CD4-positive, CD25-positive, alpha-beta regulatory T cell (primary cell): ENCODE data around the gene HTRA3. TPM values are rescaled to one million over a fixed set of nuclear protein-coding genes. Genes with fewer than 3 reads are reported as not detected.

Source experiments
- ATAC-seq, 2 donors: fragments of 150-1000 bp; cut with Tn5 transposase; one replicate each; pipeline ENCODE4 v1.10.0; 2021; ENCODE audit warnings: low read depth in 2 of 2, moderate number of reproducible peaks in 2 of 2, moderate library complexity in 1 of 2
- DNase-seq, 3 donors: peaks; one replicate each; pipeline versions ENCODE4 v3.0.0 to v3.0.0-alpha.2; 2012 to 2022; ENCODE audit warnings: mixed read lengths in 1 of 3
- H3K27ac ChIP-seq: one replicate; pipeline ENCODE4 v1.7.0; 2013; ENCODE audit warnings: mild to moderate bottlenecking, low read length; ENCODE audit not compliant: insufficient read depth, poor library complexity, severe bottlenecking
- H3K27me3 ChIP-seq: one replicate; pipeline ENCODE4 v1.7.0; 2013; ENCODE audit warnings: low read length; ENCODE audit not compliant: control insufficient read depth, insufficient read depth
- H3K36me3 ChIP-seq: one replicate; pipeline ENCODE4 v1.7.0; 2013; ENCODE audit warnings: mild to moderate bottlenecking, low read length, moderate library complexity; ENCODE audit not compliant: control insufficient read depth, insufficient read depth
- H3K4me1 ChIP-seq: 2 replicates; pipeline ENCODE4 v1.7.0; 2013; ENCODE audit warnings: mild to moderate bottlenecking, low read length; ENCODE audit not compliant: insufficient read depth, control insufficient read depth, poor library complexity, severe bottlenecking
- H3K4me3 ChIP-seq: one replicate; pipeline ENCODE4 v1.7.0; 2013; ENCODE audit warnings: low read depth, mild to moderate bottlenecking, low read length, moderate library complexity
- H3K9me3 ChIP-seq, 2 experiments: 1 replicate in 1 of 2; 2 replicates in 1 of 2; pipeline ENCODE4 v1.7.0; 2013; ENCODE audit warnings: low read length in 2 of 2, mild to moderate bottlenecking in 1 of 2, moderate library complexity in 1 of 2; ENCODE audit not compliant: control insufficient read depth in 2 of 2
- H3K27ac Mint-ChIP-seq, 3 donors: one replicate each; pipeline ENCODE4 v1.8.0; 2020 to 2022; ENCODE audit warnings: mild to moderate bottlenecking in 3 of 3, mixed read lengths in 3 of 3, moderate library complexity in 2 of 3
- H3K27me3 Mint-ChIP-seq: one replicate; pipeline ENCODE4 v1.8.0; 2022; ENCODE audit warnings: mild to moderate bottlenecking, mixed read lengths
- H3K36me3 Mint-ChIP-seq: one replicate; pipeline ENCODE4 v1.8.0; 2020; ENCODE audit warnings: mixed read lengths
- H3K4me1 Mint-ChIP-seq, 4 donors: one replicate each; pipeline ENCODE4 v1.8.0; 2020 to 2022; ENCODE audit warnings: mixed read lengths in 4 of 4, mild to moderate bottlenecking in 1 of 4
- H3K4me3 Mint-ChIP-seq, 4 donors: one replicate each; pipeline ENCODE4 v1.8.0; 2020 to 2022; ENCODE audit warnings: mild to moderate bottlenecking in 4 of 4, mixed read lengths in 4 of 4, moderate library complexity in 3 of 4
- H3K9me3 Mint-ChIP-seq, 7 donors: one replicate each; pipeline ENCODE4 v1.8.0; 2020 to 2022; ENCODE audit warnings: mixed read lengths in 7 of 7, mild to moderate bottlenecking in 3 of 7, moderate library complexity in 2 of 7
- polyA plus RNA-seq, 4 donors: library from polyadenylated mRNA; unstranded; fragments of 300-500 nt; fragmentation: Illumina TruSeq; gene quantifications; one replicate each; pipeline ENCODE4 v1.2.3, GENCODE V29; 2021
- total RNA-seq: library from RNA; stranded (reverse); gene quantifications from one replicate; pipeline ENCODE4 v1.2.3, GENCODE V29; 2022

Gene HTRA3
- total and polyA plus RNA-seq, 5 donors from 2014 or later, result not detected

DNA sequence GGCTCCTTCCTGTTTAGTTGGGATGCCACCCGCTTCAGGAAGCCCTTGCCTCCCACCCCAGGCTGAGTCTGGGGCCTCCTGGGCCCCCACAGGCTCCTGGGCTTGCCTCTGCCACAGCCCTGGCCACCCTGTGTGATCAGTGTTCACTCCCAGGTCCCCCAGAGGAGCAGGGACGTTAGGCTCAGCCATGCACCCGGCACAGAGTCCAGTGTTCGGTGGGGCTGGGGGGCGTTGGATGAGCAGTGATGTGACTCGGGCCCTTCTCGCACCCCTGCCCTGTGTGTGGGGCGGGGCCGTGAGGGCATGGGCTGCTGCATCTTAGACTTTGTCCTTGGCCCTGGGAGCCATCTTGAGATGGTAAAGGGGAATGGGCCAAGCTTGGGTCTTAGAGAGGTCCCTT, 29.9 kb upstream of the HTRA3 start:
- Mint-ChIP-seq H3K27ac (no peak overlapping the region), H3K9me3 (no peaks in the 10 kb centered on the region), H3K4me3 (no peak overlapping the region), H3K4me1 (peaks cover 0 to 14% (median 4%) of the 10 kb centered on the region in 4 donors), H3K27me3 (peaks cover 4% of the 10 kb centered on the region), H3K36me3 (peaks cover 5% of the 10 kb centered on the region)
- Histone ChIP-seq H3K27me3 (no peaks in the 10 kb centered on the region), H3K9me3 (no peaks in the 10 kb centered on the region), H3K4me3 (no peak overlapping the region), H3K36me3 (peaks cover 5% of the 10 kb centered on the region), H3K4me1 (peaks cover 9% of the 10 kb centered on the region), H3K27ac (no peak overlapping the region)
- no peak for DNase-seq
- no peak for ATAC-seq

DNA sequence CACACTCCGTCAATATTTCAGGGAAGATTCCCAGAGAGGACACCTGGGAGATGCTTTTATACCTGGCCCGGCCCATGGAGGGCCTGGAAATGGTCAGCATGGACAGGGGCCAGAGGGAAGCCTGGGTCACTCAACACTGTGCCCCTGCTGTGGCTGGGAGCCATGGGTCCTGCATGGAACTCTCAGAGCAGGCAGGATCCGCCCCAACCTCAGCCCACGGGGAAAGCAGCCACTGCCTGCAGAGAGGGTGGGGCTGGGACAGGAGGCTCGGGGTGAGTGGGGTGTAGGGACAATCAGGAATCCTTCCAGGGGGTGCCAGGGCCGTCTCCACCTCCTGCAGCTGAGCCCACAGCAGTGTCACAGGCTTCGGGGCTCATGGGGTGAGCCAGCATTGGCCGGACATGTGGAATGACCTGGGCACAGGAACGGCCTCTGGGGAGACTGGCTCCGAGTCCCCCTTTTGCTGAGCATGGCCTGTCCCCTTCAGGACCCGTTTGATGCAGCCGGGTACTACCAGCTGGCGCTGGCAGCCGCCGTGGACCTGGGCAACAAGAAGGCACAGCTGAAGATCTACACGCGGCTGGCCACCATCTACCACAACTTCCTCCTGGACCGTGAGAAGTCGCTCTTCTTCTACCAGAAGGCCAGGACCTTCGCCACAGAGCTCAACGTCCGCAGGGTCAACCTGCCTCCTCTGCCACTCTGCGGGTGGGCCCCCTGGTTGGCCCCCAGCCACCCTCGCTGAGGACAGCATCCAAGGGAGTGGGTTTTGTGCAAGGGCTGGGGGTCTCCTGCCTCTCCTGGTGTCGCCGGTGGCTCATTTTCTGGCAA, 29.1 kb upstream of the HTRA3 start:
- Histone ChIP-seq H3K4me3 (no peak overlapping the region), H3K9me3 (no peaks in the 10 kb centered on the region), H3K36me3 (peaks cover 3% of the 10 kb centered on the region), H3K4me1 (peaks cover 9% of the 10 kb centered on the region), H3K27ac (no peak overlapping the region), H3K27me3 (no peaks in the 10 kb centered on the region)
- Mint-ChIP-seq H3K27me3 (no peaks in the 10 kb centered on the region), H3K36me3 (peaks cover 5% of the 10 kb centered on the region), H3K4me3 (peak overlapping the region in 1 of 4 donors; percentile 15), H3K4me1 (peaks cover 0 to 11% (median 4%) of the 10 kb centered on the region in 4 donors), H3K27ac (no peak overlapping the region), H3K9me3 (no peaks in the 10 kb centered on the region)
- no peak for DNase-seq
- no peak for ATAC-seq

DNA sequence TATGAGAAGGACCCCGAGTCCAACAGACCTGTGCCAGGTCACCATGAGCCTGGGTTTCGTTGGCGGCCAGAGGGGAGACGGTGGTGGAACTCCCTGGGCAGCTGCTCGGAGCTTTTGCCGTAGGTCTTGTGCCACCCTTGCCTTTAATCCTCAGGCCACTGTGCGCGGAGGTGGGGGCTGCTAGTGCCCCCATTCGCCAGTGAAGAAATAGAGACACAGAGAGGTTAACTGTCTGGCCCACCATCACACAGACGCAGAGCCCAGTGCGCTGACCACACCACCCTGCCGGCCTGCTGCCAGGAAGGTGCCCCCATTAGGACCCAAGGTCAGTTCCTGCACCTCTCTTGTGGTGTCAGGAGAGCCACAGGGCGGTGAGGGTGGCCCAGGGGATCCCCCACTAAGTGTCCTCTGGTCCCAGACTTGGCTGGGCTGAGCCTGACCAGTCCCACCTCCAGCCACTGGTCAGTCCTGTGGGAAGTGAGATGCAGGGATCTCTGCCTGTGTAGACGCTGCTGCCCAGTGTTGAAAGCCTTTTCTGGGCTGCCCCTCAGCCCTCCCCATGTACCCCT, 28.3 kb upstream of the HTRA3 start:
- Mint-ChIP-seq H3K27ac (no peak overlapping the region), H3K4me1 (peaks cover 0 to 11% (median 4%) of the 10 kb centered on the region in 4 donors), H3K36me3 (peaks cover 5% of the 10 kb centered on the region), H3K4me3 (no peak overlapping the region), H3K9me3 (peaks cover 0 to 1% (median 0%) of the 10 kb centered on the region in 7 donors), H3K27me3 (no peaks in the 10 kb centered on the region)
- peaks cover 9% of the 10 kb centered on the region for H3K4me1 ChIP-seq
- H3K9me3 ChIP-seq, result no peaks in the 10 kb centered on the region
- H3K36me3 ChIP-seq, result peaks cover 3% of the 10 kb centered on the region
- no peaks in the 10 kb centered on the region for H3K27me3 ChIP-seq
- no peak for ATAC-seq
- peak overlapping the region; percentile 14 for H3K27ac ChIP-seq
- no peak overlapping the region for H3K4me3 ChIP-seq
- DNase-seq, result no peak

DNA sequence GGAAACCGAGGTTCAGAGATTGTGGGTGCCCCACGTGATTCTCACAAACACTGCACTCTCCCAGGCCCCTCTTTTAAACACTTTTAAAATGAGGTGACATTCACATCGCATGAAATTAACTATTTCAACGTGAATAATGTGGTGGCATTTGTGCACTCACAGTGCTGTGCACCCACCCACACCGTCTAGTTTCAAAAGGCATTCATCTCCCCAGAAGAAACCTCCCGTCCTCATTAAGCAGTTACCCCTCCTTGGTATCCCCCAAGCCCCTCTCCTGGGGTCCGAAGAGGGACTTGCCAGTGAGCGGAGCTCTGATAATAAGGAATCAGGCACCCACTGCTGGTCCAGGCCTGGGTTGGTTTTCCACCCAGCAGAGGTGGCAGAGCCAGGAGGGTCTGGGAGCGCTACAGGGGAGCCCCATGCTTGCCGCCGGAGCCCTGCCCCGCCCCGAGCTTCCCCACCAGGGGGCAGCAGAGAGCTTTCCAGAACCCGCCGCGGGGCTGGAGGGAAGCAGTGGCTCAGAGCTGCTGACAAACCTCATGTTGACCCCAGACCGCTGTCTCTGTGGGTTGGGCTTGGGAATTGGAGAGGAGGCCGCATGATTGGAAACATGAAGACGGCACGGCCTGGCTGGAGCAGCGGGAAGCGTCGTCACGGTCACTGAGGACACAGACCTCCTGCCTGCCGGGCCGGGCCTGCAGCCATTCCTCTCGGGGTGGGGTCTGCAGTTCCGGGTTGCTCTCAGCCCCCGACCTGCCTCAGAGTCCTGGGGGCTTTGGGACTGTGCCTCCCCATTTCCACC, 27.5 kb upstream of the HTRA3 start:
- H3K27me3 Mint-ChIP-seq, result no peaks in the 10 kb centered on the region
- peaks cover 0 to 1% (median 0%) of the 10 kb centered on the region in 7 donors for H3K9me3 Mint-ChIP-seq
- H3K36me3 Mint-ChIP-seq, result peaks cover 5% of the 10 kb centered on the region
- H3K36me3 ChIP-seq, result peaks cover 2% of the 10 kb centered on the region
- DNase-seq (peak; percentile 56 to 74 (median 69)), ATAC-seq (peak; percentile 76 to 81)
- peaks cover 9% of the 10 kb centered on the region for H3K4me1 ChIP-seq
- peaks cover 0 to 11% (median 4%) of the 10 kb centered on the region in 4 donors for H3K4me1 Mint-ChIP-seq
- no peak overlapping the region for H3K4me3 ChIP-seq
- H3K27ac Mint-ChIP-seq, result peak overlapping the region in 1 of 3 donors; percentile 43
- H3K4me3 Mint-ChIP-seq, result peak overlapping the region in 2 of 4 donors; percentile 19 to 73
- H3K27ac ChIP-seq, result peak overlapping the region; percentile 14
- no peaks in the 10 kb centered on the region for H3K27me3 ChIP-seq
- H3K9me3 ChIP-seq, result no peaks in the 10 kb centered on the region

DNA sequence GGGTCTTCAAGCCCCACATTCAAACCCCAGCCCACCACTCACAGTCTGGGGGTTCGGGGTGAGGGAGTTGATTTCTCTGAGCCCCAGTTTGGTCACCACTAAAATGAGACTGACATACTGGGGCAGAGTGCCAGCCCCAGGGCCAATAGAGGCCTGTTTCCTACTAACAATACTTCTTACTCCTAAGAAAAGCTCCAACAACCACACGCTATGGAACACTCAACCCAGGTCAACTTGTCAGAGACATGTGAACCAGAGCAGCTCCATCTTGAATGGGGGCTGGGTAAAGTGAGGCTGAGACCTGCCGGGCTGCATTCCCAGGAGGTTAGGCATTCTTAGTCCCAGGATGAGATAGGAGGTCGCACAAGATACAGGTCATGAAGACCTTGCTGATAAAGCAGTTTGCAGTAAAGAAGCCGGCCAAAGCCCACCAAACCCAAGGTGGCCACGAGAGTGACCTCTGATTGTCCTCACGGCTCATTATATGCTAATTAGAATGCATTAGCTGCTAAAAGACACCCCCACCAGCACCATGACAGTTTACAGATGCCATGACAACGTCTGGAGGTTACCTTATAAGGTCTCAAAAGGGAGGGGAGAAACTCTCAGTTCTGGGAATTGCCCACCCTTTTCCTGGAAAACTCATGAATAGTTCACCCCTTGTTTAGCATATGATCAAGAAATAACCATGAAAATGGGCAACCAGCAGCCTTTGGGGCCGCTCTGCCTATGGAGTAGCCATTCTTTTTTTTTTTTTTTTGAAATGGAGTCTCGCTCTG, 26.6 kb upstream of the HTRA3 start:
- Histone ChIP-seq H3K9me3 (no peaks in the 10 kb centered on the region), H3K4me3 (no peak overlapping the region), H3K27me3 (no peaks in the 10 kb centered on the region), H3K4me1 (peaks cover 9% of the 10 kb centered on the region), H3K27ac (no peak overlapping the region), H3K36me3 (no peaks in the 10 kb centered on the region)
- Mint-ChIP-seq H3K9me3 (peaks cover 0 to 1% (median 0%) of the 10 kb centered on the region in 7 donors), H3K4me1 (peaks cover 0 to 11% (median 4%) of the 10 kb centered on the region in 4 donors), H3K27me3 (no peaks in the 10 kb centered on the region), H3K27ac (no peak overlapping the region), H3K36me3 (peaks cover 5% of the 10 kb centered on the region), H3K4me3 (no peak overlapping the region)
- DNase-seq (peak in 1 of 3 donors; percentile 38), ATAC-seq (no peak)

DNA sequence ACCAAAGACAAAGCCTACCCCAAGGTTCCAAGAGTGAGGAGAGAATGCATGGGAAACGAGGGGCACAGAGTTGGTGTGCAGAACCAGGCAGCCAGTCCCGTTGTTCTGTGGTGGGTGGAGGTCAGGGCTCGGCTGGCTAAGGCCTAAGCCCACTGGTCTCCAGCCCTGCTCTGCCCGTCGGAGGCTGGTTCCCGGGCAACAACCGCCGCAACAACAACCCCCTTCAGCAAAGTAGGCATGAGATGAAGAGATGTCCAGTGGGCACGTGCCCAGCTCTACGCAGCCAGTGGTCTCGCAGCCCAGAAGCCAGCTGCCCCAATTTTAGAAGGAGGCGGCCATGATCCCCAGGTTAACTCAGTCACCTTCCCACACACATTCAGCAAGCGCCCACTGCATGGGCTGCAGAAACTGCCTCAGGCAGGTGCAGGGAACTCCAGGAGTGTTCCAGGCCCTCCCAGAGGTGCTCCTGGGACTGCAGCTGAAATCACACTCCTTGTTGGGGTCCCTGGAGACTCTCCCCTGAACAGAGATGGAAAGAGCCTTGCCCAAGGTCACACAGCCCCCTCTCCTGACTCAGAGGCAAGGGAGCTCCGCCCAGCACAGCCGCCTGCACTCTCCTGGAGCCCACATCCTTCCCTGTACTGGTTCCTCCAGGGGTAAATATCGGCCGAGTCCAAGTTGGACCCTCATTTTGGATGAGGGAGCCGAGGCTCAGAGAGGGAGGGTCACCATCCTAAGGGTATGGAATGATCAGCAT, 25.4 kb upstream of the HTRA3 start:
- no peaks in the 10 kb centered on the region for H3K27me3 ChIP-seq
- Mint-ChIP-seq H3K27ac (peak overlapping the region in 1 of 3 donors; percentile 20), H3K9me3 (peaks cover 0 to 1% (median 0%) of the 10 kb centered on the region in 7 donors), H3K27me3 (no peaks in the 10 kb centered on the region), H3K4me3 (no peak overlapping the region), H3K36me3 (peaks cover 2% of the 10 kb centered on the region), H3K4me1 (peaks cover 0 to 11% (median 4%) of the 10 kb centered on the region in 4 donors)
- ATAC-seq (no peak), DNase-seq (no peak)
- no peak overlapping the region for H3K4me3 ChIP-seq
- peaks cover 9% of the 10 kb centered on the region for H3K4me1 ChIP-seq
- H3K9me3 ChIP-seq, result no peaks in the 10 kb centered on the region
- H3K36me3 ChIP-seq, result no peaks in the 10 kb centered on the region
- H3K27ac ChIP-seq, result no peak overlapping the region
